Stimulated activated CD8-positive, alpha-beta memory T cell treated with anti-CD3 and anti-CD28 coated beads, Interleukin-2, amount 100 ng/mL, for 48 hours (primary cell): ENCODE results near the gene MUC6.
"Not testable (repeated sequence)": the region's sequence is repeated elsewhere in the genome, so short reads cannot be mapped to it uniquely, and the experiment has no call there.

ENCODE experiments used
- DNase-seq, 2 donors: peaks; one replicate each; pipeline ENCODE4 v3.0.0-alpha.2; 2020; ENCODE audit warnings: low read depth in 2 of 2

MUC6 gene

DNA sequence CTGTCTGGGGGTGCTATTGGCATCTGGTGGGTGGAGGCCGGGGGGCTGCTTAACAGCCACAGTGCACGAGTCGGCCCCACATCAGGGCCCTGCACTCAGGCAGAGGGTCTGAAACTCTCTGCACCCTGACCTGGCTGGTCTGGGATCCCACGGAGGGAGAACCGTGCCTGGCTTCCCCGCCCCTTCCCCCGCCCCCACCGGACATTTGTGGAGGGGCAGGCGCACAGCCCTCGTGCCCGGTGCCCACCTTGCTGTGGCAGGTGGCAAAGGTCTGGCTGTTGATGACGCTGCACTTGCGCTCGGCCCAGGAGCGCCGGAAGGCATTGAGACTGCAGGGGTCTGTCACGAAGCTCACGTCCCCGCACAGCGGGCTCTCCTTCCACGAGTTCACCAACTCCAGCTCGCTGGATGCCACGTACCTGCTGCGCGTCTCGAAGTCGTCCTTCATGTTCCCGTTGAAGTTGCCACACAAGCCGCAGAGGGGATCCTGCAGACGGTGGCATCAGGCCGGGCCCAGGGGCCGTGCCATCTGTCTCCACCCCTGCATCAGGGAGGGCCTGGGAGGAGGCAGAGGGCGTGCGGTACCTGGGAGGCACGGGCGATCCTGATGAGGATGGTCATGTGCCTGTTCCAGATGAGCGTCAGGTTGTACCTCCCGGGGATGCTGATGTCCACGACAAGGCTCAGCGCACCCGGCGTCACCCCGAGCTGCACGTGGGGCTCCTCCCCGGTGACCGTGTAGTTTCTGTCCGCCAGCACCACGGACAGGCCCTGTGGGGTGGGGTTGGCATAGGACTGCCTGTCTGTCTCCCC, 11.7 kb downstream of the MUC6 start:
- DNase-seq = no peak

DNA sequence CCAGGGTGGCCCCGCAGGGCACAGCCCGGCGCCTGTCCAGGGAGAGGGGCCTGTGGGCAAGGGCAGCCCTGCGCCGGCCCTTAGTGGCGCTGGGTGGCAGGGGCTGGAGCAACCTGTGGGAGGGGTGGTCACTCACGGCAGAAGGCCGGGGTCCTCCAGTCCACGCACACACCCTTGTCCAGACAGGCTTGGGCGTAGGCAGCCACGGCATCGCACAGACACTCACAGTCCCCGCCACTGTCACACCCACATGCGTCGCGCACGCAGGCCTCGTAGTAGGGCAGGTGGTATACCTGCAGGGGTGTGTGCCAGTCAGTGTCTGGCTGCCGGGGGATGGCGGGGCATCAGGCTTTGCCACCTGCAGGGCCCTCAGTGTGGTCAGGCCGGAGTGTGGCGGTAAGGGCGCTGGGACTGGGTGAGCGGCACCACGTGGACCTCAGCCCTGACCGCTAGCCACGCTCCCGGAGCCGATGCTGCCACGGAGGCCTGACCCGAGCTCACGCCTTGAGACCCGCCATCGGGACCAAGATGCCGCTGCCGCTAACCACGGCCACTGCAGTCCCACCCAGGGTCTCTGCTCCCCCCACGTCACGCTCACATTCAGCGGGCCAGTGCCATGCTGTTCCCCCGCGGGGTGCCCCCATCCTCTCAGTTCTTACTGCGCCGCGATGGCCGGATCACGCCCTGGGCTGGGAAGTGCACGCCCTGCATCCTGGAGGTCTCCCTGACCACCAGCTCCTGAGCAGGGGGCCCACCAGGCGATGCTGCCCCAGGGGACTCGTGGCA, 12.5 kb downstream of the MUC6 start:
- DNase-seq = no peak

DNA sequence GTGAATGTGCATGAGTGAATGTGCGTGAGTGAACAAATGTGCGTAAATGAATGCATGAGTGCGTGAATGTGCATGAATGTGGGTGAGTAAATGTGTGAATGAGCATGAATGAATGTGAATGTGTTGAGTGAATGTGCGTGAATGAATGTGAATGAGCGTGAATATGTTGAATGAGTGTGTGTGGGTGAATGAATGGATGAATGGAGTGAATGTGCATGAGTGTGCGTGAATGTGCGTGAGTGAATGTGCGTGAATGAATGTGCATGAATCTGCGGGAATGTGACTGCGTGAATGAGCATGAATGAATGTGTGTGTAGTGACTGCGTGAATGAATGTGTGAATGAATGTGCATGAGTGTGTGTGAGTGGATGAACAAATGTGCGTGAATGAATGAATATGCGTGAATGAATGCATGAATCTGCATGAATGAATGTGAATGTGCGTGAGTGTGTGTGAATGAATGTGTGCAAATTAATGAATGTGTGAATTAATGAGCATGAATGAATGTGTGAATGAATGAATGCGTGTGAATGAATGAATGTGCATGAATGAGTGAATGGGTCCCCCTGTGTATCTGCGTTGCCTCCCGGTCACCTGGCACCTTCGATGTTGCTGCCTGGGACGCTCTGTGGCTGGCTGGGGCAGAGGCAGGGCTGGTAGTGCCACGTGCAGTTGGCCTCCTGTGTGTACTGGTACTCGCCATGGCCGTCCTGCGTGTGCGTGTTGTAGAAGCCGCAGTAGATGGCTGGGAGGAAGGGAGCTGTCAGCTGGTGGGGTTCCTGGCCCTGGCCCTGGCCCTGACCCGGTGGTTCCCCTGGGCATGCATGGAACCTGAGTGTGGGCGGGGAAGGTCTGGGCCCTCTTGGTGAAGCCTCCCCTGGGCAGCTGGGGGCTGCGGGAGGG, 13.4 kb downstream of the MUC6 start:
- no peak for DNase-seq

DNA sequence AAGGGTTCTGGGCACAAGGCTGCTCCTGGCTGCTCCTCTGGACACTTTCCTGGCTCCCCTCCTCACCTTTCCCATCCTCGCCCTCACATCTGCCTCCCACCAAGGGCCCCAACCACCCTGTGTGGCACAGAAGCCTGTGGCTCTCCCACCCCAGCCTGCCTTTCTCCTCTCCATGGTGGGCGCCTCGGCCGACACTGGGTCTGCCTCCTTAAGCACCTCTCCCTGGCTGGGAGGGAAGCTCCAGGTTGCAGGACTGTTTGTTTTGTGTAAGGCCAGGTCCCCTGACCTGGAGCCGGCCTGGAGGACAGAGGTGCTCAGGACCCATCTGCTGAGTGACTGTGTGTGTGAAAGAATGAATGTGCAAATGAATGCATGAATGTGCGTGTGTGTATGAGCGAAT, 14.1 kb downstream of the MUC6 start:
- no peak for DNase-seq

DNA sequence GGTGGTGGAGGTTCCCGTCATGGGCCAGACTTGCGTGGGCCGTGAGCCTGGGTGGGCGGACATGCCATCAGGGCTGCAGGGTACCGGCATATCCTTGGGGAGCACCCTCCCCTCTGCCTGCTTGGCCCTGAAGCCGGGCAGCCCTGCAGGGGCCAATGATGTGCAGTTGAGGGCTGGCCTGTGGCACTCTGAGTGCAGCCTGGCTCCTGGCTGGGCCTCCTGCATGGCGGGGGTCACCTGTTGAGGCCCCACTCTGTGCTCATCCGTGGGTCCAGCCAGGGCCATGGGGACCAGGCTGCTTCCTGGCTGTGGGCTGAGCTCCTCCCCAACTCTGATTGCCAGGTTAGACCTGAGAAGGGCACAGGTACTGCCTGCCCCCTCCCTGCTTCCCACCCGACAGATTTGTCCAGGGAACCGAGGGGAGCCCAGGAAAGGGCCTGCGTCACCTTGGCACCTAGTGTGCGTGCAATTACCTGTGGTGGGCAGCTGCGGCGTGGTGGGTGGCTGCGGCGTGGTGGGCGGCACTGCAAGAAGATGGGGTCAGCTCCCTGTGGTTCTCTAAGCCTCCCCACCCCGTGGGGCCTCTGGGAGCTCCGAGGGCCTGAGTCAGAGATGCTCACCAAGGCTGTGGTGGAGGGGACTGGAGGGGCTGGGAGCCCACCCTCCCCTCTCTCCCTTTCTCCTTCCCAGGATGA, 16.2 kb downstream of the MUC6 start:
- no peak for DNase-seq

DNA sequence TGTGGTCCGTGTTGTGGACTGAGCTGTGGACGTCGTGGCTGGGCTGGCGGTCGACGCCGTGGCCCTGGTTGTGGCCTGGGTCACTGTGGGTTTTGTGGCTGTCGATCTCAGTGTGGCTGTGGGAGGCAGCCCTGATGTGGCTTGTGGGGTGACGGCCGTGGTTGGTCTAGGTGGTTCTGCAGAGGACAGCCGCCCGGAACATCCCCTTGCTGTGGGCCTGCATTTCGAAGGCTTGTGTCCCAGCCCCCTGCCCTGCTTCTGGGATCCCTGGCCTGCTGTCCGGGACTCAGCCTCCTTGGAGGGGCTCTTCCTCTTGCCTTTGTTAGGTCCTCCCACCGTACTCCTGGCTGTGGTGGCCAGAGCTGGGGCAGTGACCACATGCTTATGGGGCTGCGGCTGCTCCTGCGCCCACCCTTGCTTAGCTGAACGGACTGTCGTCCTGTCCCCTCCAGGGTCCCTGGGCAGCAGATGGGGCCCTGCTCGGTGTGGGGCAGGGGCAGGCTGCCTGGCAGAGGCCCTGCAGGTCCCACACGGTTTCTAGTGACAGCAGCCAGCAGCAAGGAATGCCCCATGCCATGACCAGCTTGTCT, 17.1 kb downstream of the MUC6 start:
- no peak for DNase-seq

DNA sequence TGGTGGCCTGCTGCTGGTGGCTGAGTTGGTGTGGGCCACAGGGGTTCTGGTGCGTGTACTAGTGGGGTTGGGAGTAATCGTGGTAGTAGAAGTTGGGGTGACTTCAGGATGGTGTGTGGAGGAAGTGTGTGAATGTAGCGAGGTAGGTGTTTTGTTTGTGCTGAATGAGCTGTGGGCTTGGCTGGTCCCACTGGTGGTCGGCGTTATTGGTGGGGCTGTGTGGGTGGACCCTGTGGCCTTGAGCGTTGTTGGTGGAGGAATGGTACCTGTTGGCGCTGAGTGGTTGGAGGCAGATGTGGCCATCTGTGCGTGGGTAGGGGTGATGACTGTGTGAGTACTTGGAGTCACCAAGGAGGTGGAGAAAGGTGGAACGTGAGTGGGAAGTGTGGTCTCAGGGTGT, 18.4 kb downstream of the MUC6 start:
- DNase-seq = no peak

DNA sequence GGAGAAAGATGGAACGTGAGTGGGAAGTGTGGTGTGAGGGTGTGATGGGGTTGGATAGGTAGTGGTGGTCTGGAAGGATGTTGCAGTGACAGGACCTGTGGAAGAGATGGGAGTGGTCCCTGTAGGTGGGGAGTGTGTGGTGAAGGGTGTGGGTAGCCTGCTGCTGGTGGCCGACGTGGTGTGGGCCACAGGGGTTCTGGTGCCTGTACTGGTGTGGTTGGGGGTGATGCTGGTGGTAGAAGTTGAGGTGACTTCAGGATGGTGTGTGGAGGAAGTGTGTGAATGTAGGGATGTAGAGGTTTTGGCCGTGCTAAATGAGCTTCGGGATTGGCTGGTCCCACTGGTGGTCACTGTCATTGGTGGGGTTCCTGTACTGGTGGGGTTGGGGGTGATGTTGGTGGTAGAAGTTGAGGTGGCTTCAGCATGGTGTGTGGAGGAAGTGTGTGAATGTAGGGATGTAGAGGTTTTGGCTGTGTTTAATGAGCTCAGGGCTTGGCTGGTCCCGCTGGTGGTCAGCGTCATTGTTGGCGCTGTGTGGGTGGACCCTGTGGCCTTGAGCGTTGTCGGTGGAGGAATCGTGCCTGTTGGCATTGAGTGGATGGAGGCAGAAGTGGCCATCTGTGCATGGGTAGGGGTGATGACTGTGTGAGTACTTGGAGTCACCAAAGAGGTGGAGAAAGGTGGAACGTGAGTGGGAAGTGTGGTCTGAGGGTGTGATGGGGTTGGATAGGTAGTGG, 19.1 kb downstream of the MUC6 start:
- no peak for DNase-seq

DNA sequence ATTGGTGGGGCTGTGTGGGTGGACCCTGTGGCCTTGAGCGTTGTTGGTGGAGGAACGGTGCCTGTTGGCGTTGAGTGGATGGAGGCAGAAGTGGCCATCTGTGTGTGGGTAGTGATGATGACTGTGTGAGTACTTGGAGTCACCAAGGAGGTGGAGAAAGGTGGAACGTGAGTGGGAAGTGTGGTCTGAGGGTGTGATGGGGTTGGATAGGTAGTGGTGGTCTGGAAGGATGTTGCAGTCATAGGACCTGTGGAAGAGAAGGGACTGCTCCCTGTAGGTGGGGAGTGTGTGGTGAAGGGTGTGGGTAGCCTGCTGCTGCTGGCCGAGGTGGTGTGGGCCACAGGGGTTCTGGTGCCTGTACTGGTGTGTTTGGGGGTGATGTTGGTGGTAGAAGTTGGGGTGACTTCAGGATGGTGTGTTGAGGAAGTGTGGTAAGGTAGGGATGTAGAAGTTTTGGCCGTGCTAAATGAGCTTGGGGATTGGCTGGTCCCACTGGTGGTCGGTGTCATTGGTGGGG, 19.9 kb downstream of the MUC6 start:
- not testable (repeated sequence) for DNase-seq

DNA sequence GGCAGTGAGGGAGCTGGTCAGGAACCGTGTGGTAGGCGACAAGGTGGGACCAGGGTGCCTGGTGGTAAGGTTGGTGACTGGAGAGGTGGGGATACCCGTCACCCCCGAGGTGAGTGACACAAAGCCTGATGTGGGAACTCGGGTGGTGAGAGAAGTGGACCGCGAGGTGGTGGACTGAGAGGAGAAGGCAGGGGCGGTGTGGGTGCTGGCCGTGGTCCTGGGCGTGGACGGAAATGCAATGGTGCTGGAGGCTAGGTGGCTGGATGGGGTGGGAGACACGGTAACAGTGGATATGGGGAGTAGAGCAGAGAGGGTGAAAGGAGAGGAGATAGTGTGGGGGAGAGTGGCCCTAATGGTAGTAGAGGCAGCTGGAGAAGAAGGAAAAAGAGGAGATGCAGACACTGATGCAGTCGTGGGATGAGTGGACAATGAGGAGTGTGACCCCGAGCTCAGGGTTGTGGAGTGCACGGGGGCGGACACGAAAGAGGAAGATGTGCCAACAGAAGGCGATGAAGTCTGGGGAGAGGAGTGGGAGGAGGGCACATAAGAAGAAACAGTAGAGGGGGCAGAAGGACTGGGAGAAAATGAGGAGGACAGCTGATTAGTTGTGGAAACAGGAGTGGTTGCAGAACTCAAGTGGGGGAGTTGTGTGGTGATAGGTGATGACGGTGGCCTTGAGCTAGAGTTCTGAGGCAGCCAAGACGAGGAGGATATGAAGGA, 20.5 kb downstream of the MUC6 start:
- no peak for DNase-seq

DNA sequence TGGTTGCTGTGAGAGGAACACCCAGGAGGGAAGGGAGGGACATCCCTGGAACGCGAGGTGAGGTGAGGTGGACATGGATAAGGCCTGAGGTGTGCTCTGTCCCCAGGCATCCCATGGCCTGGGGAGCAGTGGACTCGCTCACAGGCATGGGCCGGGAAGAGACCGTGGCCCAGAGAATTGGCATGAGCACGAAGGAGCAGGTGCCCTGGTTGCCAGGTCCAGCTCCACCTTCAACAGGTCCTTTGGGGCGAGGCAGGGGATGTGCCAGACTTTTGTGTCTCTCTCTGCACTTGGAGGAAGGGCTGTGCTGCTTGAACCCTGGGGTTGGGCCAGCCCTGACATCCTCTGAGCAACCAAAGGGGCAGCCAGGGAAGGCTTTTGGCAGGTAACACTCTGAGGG, 21.5 kb downstream of the MUC6 start:
- no peak for DNase-seq

DNA sequence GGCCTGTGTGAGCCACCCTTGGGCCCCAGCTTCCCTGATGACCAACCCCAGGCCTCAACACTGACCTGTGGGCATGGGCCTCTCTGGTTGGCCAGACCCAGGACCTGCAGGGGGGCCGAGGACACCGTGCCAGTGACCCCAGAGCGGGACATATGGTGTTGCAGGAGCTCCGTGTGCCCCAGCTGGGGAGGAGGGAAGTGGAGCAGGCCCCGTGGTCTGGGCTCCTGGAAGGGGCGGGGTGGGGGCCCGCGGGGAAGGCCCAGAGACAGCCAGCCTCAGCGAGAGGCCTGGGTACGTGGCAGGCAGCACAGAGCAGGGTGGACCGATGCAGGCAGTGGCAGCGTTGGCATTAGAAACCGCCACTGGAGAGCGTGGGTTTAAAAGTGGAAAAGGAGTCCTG, 22.2 kb downstream of the MUC6 start:
- DNase-seq = no peak

DNA sequence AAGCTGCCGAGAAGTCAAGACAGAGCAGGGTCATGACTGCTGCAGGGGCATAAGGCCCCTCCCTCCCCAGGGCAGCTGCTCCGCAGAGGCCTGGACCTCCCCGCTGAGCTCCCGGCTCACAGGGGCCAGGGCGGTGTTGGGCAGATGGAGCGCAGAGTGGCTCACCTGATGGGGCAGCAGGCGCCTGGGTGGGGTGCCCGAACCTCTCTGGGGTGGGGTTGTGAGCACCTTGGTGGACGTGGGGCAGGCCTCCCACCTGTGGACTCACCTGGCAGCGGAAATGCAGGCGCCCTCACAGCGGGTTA, 22.9 kb downstream of the MUC6 start:
- DNase-seq = no peak

DNA sequence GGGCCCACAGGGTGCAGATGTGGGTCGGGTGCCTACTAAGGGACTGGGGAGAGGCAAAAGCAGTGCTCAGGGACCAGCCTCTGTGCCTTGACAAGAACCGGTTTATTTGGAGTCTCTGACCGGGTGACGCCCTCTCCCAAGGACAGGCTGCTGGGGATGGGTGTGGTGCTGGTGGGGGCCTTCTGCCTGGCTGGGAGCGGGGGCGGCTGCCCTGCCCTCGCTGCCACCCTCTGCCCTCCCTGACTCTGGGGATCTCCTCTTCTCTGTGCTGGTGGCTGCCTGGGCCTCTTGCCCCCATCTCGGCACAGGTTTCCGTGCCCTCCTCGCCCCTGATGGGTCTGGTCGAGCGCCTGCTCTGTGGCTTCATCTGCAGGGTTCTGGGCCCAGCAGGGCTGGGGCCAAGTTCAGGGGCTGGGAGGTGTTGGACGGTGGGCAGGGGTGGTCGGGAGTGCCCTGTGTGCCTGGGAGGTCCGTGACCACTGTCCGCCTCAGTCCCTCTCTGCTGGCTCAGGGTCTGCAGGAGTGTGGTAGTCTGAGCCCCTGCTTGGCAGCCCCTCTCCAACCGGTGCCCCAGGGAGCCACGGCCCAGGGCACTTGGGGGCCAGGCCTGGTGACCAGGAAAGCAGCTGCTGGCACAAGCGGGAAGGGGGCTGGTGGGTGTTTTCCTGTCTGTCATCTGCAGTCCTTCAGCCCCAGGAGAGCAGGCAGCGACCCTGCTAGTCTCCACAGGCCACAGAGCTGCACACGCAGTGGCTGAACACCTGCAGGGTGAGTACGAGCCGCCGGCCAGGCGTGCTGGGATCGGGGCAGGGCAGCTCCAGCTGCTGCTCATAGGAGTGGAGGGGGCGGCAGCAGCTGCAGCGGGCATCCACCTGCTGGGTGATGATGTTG, 23.5 kb downstream of the MUC6 start:
- no peak for DNase-seq

DNA sequence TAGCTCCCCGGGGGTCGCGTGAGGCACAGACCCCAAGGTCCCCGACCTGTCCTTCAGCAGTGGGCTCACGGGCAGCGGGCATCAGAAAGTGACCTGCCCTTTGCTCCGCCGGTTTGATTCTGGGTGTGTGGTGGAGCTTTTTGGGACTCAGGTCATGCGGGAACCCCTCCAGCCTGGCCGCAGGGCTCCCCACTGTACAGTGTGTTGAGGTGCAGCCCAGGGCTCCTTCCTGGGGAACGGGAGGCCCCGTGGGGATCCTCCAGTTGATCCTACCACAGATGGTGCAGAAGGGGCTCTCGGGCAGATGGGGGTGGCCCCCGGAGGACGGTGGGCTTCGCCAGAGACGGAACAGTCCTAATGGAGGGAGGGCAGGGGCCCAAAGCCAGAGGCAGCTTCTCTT, 24.2 kb downstream of the MUC6 start:
- no peak for DNase-seq

DNA sequence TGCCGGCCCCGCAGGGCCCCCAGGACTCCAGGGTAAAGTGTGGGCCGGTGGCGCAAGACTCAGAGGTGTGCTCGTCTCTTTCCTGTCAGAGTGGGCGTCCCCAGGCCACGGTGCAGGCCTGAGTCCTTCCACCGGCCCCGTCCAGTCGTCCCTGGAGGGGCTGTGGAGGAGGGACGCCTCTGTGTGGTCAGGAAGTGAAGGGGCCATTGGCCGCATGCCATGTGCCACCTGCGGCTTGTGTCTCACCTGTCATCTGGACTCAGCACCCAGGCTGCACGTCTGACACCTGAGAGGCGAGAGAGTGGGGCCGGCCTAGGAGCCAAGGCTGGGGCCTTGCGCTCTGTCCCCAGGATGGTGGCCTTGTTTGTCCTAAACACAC, 25.2 kb downstream of the MUC6 start:
- no peak for DNase-seq

DNA sequence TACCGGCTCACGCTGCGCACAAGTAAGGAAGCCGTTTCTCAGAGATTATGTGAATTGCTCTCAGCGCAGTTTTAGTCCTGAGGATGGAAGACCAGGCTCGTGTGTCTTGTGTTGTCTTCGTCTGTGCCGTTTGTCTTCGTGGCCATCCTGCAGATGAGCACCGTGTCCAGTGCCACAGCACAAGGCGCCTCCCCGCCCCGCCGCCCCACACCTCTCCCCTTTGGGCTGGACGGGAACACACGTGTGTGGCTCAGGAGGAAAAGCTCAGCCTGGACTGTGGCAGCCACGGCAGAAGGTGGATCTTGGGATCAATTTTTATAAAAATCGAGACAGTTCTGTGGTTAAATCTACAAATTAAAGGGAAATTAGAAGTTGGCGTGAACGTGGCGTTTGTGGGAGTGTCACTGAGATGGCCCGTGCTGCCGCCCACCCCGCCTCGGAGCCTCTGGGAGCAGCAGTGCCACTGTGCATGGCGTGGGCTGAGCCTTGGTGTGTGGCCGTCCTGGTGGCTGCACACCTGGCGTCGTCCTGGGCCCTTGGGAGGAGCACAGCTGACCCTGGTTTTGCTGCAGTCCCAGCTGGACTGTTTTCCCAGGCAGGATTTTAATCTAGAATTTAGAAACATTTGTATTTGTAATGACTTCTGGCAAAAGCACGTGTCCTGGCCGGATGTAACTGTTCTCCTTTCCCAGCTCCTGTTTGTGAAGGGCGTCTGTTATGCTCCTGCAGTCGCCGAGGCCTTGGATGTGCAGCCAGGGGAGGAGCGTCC, 25.8 kb downstream of the MUC6 start:
- DNase-seq = no peak

DNA sequence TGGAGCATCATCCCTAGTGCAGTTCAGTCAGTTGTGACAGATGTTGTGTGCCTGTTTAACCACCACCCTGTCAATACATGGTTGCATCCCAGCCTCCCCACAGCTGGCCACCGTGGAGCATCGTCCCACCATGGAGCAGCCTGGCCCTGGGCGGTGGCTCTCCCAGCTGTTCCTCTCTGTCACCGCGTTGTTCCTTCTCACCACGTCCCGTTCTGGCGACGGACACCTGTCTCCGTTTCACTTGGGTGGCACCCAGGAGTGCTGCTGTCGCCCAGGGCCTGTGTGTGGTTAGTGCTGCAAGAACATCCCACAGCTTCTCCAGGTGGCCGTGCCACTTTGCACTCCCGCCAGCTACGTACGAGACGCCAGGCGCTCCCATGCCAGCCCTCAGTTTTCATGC, 26.5 kb downstream of the MUC6 start:
- no peak for DNase-seq
